Activated B cell treated with CpG ODN at 0.5 μM for 24 hours (primary cell): Measurements from ENCODE around the gene MVB12B. TPM values are rescaled to one million over a fixed set of nuclear protein-coding genes. Genes with fewer than 3 reads are reported as not detected.

Experiments
- ATAC-seq: fragments of 200-7000 bp; cut with Tn5 transposase; one replicate; pipeline ENCODE4 v1.10.0; 2021; ENCODE audit warnings: low read depth, mild to moderate bottlenecking, moderate library complexity
- CTCF ChIA-PET: fragments of 350-600 bp; sonication (Branson Sonifier 250); formaldehyde crosslinking; loops from one replicate; lab custom pipeline; 2021; ENCODE audit warnings: antibody characterized with exemption; lab: Charles Lee
- POLR2A ChIA-PET: fragments of 350-600 bp; sonication (Branson Sonifier 250); formaldehyde crosslinking; loops from one replicate; lab custom pipeline; 2021; ENCODE audit warnings: antibody characterized with exemption; lab: Charles Lee
- DNase-seq: peaks from one replicate; pipeline ENCODE4 v3.0.0; 2022
- H3K27ac Mint-ChIP-seq: one replicate; pipeline ENCODE4 v1.8.0; 2020; ENCODE audit warnings: mixed read lengths
- H3K27me3 Mint-ChIP-seq: one replicate; pipeline ENCODE4 v1.8.0; 2021; ENCODE audit warnings: mixed read lengths
- H3K36me3 Mint-ChIP-seq: one replicate; pipeline ENCODE4 v1.8.0; 2021; ENCODE audit warnings: low read depth, mixed read lengths
- H3K4me1 Mint-ChIP-seq: one replicate; pipeline ENCODE4 v1.8.0; 2021; ENCODE audit warnings: mixed read lengths
- H3K4me3 Mint-ChIP-seq: one replicate; pipeline ENCODE4 v1.8.0; 2020; ENCODE audit warnings: mild to moderate bottlenecking, mixed read lengths
- H3K9me3 Mint-ChIP-seq: one replicate; pipeline ENCODE4 v1.8.0; 2020; ENCODE audit warnings: mixed read lengths
- intact Hi-C: fragments of 100-400 bp; cut with micrococcal nuclease; formaldehyde crosslinking; loops from one replicate; pipeline ENCODE4 v1.15.1; 2024
- total RNA-seq: library from RNA; stranded (reverse); gene quantifications from 2 replicates; pipeline ENCODE4 v1.2.3, GENCODE V29; 2022
- TF ChIP-seq, protein P1 (sequence below): fragments of 200-600 bp; IDR thresholded peaks from one replicate; pipeline ENCODE4 v1.8.0; 2022; ENCODE audit warnings: antibody characterized with exemption, mild to moderate bottlenecking

MVB12B gene
- total RNA-seq, 1 donor from 2014 or later: 2.5 TPM

DNA sequence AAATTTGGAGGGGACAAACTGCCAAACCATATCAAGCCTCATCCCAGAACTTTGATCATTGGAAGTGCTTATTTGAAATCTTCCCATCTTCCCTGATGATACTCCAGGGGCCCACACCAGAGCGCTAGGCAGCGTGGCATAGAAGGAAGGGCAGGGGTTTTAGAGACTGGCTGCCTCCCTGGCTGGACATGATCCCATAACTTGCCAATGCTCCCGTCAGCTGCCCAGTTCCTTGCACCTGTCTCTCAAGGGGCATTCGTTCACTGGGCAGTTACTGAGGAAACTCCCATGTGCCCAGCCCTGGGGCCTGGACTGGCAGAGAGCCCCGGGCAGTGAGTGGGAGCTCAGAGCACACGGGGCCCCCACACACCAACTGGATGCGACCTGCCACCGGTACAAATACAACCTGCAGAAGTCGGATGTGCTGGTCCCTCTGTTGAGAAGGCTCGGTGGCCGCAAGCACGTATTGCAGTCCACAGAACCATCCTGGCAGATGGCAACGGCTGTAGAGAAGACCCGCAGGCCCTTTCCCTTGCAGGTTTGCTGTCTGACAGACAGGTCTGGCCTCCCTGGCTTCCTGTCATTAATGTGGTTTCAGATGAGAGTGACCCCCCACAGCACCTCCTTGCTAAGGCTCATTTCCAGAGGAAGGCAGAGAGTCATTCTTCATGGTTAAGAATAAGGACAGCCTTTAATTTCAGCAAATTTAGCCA lies 122.4 kb downstream of the MVB12B start:
- H3K4me3 Mint-ChIP-seq: no peak overlapping the region
- no peak for ATAC-seq
- H3K27me3 Mint-ChIP-seq: no peaks in the 10 kb centered on the region
- TF ChIP-seq, protein P1, sequence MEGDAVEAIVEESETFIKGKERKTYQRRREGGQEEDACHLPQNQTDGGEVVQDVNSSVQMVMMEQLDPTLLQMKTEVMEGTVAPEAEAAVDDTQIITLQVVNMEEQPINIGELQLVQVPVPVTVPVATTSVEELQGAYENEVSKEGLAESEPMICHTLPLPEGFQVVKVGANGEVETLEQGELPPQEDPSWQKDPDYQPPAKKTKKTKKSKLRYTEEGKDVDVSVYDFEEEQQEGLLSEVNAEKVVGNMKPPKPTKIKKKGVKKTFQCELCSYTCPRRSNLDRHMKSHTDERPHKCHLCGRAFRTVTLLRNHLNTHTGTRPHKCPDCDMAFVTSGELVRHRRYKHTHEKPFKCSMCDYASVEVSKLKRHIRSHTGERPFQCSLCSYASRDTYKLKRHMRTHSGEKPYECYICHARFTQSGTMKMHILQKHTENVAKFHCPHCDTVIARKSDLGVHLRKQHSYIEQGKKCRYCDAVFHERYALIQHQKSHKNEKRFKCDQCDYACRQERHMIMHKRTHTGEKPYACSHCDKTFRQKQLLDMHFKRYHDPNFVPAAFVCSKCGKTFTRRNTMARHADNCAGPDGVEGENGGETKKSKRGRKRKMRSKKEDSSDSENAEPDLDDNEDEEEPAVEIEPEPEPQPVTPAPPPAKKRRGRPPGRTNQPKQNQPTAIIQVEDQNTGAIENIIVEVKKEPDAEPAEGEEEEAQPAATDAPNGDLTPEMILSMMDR: no peak
- H3K9me3 Mint-ChIP-seq: no peaks in the 10 kb centered on the region
- no peaks in the 10 kb centered on the region for H3K36me3 Mint-ChIP-seq
- no peak overlapping the region for H3K27ac Mint-ChIP-seq
- DNase-seq: no peak
- intact Hi-C loops: no loop called here
- ChIA-PET POLR2A (no interaction called here), CTCF (no interaction called here)
- no peaks in the 10 kb centered on the region for H3K4me1 Mint-ChIP-seq

DNA sequence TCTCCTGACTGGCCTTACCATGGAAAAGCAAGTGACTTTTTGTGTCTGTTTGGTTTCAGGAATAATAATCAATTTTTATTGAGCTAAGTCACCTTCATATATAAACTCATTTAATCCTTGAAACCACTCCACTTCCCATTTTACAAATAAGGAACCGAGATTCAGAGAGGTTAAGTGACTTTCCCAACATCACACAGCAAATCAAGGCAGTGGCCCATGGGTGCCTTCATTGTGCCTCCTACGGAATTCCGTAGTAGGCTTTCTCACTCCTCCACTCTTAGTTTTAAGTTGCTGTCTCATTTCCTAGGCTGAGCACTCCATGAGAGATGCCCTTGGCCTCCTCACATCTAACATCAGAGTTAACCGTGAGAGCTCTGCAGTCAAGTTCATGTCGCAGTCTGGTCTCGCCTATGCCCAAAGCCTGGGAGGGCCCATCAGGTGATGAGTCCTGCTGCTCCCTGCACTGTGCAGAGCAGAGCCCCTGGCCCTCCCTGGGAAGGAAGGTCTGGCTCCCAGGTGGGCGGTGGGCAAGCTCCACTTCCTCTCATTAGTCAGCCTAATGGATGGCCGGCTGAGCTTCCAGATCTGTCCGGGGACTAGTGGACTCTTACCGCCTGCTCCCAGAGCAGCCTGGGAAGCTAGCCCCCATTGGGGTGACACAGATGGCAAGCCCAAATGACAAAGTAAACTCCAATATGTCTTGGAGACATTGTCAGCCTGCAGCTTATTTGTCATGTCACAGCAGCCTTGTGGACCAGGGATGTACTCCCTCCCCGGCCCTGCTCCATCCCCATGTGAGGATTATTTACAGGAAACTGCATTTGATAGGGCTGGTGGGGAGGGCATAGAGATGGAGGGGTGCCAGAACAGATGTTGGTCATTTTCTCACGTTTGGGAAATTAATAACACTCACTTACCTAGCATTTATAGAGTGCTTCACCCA lies 123.4 kb downstream of the MVB12B start:
- no peaks in the 10 kb centered on the region for H3K27me3 Mint-ChIP-seq
- H3K9me3 Mint-ChIP-seq: no peaks in the 10 kb centered on the region
- no peak overlapping the region for H3K4me3 Mint-ChIP-seq
- no peak for DNase-seq
- ChIA-PET CTCF (no interaction called here), POLR2A (interaction anchor here (0.6 kb wide), 1 partner anchor 13 kb away, joined by 3 read pairs; no protein-coding TSS in a partner anchor)
- intact Hi-C loops: no loop called here
- ATAC-seq: no peak
- H3K36me3 Mint-ChIP-seq: no peaks in the 10 kb centered on the region
- TF ChIP-seq, protein P1: no peak
- no peak overlapping the region for H3K27ac Mint-ChIP-seq
- no peaks in the 10 kb centered on the region for H3K4me1 Mint-ChIP-seq

DNA sequence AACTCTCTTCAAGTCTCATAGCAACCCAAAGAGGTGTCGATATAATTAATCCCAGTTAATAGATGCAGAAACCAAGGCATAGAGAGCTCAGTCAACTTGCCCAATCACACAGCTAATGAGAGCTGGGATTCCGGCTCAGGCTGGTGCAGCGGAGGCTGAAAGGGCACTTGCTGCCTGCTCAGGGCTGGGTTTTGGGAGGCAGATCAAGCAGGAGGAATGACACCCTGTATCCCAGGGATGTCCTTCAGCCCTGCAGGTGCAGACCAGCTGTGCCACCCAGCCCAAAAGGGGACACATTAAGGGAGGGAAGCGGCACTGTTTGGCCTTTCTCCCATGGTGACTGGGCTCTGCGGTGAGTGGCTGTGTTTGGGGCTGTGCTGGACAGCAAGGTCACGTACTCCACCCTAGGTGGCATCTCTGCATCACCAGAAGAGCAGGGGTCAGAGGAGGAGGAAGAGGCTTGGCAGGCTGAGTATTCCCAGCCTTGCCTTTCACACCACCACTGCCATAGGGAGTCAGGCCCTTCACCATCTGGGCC lies 124.1 kb downstream of the MVB12B start:
- Mint-ChIP-seq H3K4me1 (no peaks in the 10 kb centered on the region), H3K27me3 (no peaks in the 10 kb centered on the region)
- ATAC-seq: no peak

GRCh38 chr9:126451316-126451885 lies 124.8 kb downstream of the MVB12B start:
- Mint-ChIP-seq H3K36me3 (no peaks in the 10 kb centered on the region), H3K27ac (no peak overlapping the region), H3K9me3 (no peaks in the 10 kb centered on the region), H3K27me3 (no peaks in the 10 kb centered on the region), H3K4me3 (no peak overlapping the region), H3K4me1 (no peaks in the 10 kb centered on the region)
- intact Hi-C loops: no loop called here
- DNase-seq: no peak
- POLR2A ChIA-PET: interaction anchor here (0.9 kb wide), 1 partner anchor 18 kb away, joined by 3 read pairs; no protein-coding TSS in a partner anchor
- CTCF ChIA-PET: interaction anchor here (1.9 kb wide), 1 partner anchor 40 kb away, joined by 6 read pairs; no protein-coding TSS in a partner anchor
- TF ChIP-seq, protein P1: no peak
- ATAC-seq: no peak

More for the DNA sequence above, 124.1 kb downstream of the MVB12B start:
- CTCF ChIA-PET: no interaction called here
- Mint-ChIP-seq H3K36me3 (no peaks in the 10 kb centered on the region), H3K9me3 (no peaks in the 10 kb centered on the region), H3K4me3 (no peak overlapping the region), H3K27ac (no peak overlapping the region)
- POLR2A ChIA-PET: interaction anchor here (0.6 to 0.9 kb wide), 2 partner anchors 14 to 19 kb away, joined by 3 read pairs; no protein-coding TSS in a partner anchor
- TF ChIP-seq, protein P1: no peak
- no peak for DNase-seq
- intact Hi-C loops: no loop called here
